ENCODE data around the gene GPR45.

- TF ChIP-seq EZH2 (IDR thresholded peaks at IDR 0.05; ENCODE audit: insufficient read depth, poor library complexity, severe bottlenecking) (no peak), EZH2phosphoT487 (IDR thresholded peaks at IDR 0.05; ENCODE audit: insufficient read depth, low read depth) (no peak)
These were observed 46.1 kb downstream of the GPR45 start for GRCh38 chr2:105287692-105288091.
